ENCODE measurements around the gene DCAF4L1.

The DCAF4L1 gene, protein sequence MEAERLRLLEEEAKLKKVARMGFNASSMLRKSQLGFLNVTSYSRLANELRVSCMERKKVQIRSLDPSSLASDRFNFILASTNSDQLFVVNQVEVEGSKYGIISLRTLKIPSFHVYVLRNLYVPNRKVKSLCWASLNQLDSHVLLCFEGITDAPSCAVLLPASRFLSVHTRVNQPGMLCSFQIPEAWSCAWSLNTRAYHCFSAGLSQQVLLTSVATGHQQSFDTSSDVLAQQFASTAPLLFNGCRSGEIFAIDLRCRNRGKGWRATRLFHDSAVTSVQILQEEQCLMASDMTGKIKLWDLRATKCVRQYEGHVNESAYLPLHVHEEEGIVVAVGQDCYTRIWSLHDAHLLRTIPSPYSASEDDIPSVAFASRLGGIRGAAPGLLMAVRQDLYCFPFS

GRCh38 chr4:41981456-41981855 lies at the start of gene DCAF4L1:
TSS of gene DCAF4L1 (plus strand) at chr4:41981756. CDS start at chr4:41981793, 37 bp downstream.
- DNase-seq, result no peak

DNA sequence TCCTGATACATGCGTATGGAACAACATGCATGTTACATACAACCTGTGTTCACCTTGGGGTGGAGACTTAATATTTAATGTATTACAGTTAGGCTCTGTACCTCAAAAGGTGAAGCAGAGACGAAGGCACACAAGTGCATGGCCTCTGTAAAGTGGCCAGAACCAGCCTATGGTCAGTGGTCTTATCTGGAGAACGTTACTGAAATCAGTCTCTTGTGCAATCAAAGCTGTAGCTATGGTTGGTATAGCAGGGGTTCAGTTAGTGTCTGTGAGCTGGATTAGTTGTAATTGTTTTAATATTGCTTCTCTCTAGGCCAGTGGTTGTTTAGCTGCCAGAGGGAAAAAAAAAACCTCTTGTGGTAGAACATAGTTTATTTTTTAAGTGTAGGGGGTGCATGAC lies 48.6 kb upstream of the DCAF4L1 start:
- DNase-seq, result no peak

DNA sequence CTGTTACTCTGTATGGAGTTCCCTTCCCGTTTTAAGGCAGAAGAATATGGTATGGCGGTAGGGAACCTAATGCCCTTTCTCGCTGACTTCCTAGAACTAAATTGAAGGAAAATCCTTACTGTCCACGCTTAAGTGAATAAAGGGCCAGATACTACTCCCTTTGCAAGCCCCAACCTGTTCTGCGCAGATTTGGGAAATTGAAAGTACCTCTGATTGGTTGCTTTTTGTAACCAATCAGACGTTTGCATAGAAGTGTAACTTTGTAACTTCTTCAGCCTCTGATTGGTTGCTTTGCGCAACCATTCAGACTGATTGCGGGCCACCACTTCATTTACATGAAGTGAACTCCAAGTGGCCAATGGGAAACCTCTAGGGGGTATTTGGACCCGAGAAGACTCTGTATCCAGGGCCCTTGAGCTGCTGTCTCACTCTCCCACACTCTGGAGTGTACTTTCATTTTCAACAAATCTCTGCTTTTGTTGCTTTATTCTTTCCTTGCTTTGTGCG lies 47.5 kb upstream of the DCAF4L1 start:
- no peak for DNase-seq

- no peak for DNase-seq
Observed at GRCh38 chr4:41934514-41934900, 47.0 kb upstream of the DCAF4L1 start.

DNA sequence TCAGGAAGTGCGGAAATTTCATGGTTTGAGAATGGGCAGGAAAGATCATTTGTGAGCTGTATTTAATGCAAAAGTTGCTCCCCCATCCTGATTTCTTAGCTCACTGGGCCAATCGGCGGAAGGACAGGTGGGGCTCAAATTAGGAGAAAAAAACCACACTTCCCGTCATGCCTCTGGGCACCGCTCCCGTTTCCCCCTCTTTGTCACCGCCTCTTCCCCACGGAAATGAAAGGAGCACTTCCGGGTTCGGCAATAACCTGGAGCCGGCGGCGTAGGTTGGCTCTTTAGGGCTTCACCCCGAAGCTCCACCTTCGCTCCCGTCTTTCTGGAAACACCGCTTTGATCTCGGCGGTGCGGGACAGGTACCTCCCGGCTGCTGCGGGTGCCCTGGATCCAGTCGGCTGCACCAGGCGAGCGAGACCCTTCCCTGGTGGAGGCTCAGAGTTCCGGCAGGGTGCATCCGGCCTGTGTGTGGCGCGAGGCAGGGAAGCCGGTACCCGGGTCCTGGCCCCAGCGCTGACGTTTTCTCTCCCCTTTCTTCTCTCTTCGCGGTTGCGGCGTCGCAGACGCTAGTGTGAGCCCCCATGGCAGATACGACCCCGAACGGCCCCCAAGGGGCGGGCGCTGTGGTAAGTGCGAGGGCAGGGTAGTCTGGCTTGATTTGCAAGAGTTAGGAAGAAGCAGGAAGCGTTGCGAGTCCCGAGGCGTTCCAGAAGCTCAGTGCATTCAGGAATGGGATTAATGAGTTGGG lies 46.5 kb upstream of the DCAF4L1 start, which contains the start of gene TMEM33:
TSS of gene TMEM33 (plus strand) at position 529 of the 751 bp plus-strand sequence. CDS start at position 585, 56 bp downstream.
- DNase-seq, result peak in 13 of 14 donors; percentile 43 to 88 (median 80)

DNA sequence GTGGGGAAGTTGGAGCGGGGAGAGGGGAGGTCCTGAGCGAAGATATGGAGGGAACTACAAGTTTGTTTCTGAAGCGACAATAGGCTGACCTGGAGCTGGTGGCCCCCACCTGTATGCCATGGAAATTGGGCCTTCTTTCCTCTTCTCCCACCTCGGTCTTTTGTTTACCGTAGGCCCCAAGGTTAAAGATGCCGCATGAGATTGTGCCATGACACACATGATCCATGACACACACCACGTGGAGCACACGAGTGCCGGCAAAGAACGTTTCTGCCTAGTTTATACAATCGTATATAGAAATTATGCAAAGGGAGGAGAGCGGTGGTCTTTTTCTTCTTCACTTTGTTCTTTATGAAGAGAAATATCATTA lies 45.9 kb upstream of the DCAF4L1 start:
- DNase-seq, result no peak

- DNase-seq, result no peak
Observed at GRCh38 chr4:41939016-41939626, 42.4 kb upstream of the DCAF4L1 start.

DNA sequence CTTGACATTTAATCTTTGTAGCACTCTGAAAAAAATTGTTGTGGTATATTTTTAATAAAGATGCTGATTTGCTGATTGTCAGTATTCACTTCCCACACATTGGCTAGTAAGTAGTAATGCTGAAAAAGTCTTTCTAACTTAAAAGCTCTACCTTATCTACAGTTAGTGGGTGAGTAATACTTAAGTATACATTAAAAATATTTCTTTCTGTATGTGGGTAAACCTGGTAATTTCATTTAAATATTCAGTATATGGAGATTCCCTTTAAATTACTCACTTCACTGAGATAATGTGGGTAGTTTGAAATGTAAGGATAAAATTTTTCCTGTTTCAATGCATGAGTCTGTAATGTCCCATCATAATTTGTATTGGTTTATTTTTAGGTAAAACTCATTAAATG lies 40.7 kb upstream of the DCAF4L1 start:
- no peak for DNase-seq

- DNase-seq, result no peak
Observed at GRCh38 chr4:41943506-41943905, 38.0 kb upstream of the DCAF4L1 start.

- no peak for DNase-seq
Observed at GRCh38 chr4:41944089-41944488, 37.5 kb upstream of the DCAF4L1 start.

DNA sequence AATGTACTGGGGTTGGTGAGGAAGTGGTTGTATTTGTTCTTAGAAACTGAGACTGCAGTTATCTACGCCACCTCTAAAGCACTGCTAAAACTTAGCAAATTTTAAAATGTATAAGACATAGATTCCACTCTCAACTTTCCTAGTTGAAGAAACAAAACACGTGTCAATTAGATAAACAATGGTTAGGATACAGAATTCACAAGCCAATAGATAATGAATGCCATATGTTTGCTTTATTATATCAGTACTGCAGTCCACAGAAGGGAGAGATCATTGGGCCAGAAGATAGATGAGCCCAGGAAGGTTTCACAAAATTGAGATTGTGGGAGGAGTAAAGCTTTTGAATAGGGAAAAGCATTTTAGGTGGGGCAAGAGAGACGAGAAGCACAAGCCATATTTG lies 32.0 kb upstream of the DCAF4L1 start:
- no peak for DNase-seq

DNA sequence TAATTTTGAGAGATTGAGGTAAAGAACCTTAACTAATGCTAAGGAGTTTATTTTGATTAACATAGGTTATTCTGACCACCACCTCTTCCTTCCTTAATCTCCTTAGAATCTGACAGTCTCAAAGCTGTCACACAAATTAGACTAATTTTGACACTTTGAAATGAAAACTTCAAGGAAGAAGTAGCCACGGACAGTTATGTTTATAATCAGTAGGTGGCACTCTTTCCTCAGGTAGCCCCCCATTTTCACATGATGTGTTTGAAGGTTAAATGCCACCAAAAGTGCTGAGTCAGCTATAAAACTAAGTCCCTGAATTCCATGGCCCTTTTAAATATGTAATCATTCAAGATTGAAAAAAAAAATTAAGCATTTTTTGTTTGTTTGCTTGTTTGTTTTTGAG lies 23.9 kb upstream of the DCAF4L1 start:
- DNase-seq, result no peak

DNA sequence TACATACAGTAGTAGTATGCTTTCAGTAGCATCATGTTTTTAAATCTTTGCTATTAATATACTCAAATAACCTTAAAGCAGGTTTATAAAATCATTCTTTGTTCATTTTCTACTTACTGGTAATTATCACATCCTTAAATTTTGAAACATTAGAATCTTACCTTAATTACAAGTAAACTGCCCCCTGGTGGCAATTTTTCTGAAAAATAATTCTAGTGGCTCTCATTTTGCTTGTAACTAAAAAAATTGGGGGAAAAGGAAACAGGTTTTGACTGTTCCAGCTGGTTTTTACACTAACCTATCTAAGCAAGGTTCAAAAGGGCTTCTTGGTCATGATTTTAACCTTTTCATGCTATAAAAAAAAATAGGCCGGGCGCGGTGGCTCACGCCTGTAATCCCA lies 18.5 kb upstream of the DCAF4L1 start:
- no peak for DNase-seq

DNA sequence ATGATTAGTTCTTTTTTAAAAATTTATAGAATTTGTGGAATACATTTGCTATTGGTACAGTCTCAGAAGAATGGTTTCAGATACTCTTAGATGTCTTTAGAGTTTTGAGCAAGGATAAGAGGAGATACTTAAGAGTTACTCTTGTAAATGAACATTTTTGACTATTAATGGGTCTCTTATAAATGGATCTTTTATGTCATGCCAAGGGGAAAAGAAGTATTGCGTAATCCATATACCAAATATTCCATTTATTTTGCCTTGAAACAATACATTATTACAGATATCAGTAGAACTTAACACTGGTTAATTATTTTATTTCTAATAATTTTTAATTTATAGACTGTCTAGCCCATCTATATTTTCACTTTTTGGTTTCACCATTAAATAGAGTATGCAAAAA lies 17.2 kb upstream of the DCAF4L1 start:
- no peak for DNase-seq

- no peak for DNase-seq
Observed at GRCh38 chr4:41967392-41967791, 14.2 kb upstream of the DCAF4L1 start.

DNA sequence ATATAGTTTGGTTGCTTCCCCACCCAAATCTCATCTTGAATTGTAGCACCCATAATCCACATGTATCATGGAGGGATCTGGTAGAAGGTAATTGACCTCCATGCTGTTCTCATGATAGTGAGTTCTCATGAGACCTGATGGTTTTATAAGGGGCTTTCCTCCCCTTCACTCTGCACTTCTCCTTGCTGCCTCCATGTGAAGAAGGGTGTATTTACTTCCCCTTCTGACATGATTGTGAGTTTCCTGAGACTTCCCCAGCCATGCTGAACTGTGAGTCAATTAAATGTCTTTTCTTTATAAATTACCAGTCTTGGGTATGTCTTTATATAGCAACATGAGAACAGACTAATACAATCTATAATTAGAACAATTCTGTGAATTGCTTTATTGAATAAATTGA lies 11.9 kb upstream of the DCAF4L1 start:
- no peak for DNase-seq

GRCh38 chr4:41975341-41975740 lies 6.2 kb upstream of the DCAF4L1 start:
- no peak for DNase-seq

DNA sequence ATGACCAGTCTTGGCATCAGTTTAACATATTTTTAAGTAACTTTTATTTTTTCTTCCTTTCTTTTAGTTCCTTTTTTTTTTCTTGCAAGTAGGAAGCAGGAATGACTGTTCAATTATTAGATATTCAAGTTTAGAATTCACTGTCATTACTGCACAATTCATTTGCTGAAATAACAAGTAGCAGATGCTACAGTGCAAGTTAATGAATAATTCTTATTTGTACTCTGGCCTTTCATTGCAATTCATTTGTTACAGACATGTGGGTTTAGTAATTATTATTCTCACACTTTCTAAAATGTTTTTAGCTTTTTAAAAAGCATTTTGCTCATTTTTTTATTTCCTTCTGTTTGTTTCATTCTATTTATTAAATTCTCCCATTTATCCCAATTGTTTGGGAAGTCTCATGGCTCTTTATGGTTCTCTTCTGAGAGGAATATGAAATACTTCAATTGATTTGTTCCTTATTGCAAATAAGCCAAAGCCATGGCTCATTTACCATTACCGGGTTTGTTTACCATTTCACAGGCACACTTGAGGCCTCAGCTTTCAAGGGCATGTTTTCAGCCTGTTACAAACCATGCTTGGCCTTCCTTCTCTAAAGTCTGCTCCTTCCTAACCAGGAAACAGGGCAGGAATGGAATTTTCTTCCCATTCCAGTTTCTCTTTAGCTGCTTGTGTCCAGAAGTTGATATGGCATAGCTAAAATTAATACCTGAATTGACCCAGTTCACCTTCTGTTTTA lies 4.6 kb upstream of the DCAF4L1 start:
- DNase-seq, result no peak

- no peak for DNase-seq
Observed at GRCh38 chr4:41977709-41978108, 3.8 kb upstream of the DCAF4L1 start.

DNA sequence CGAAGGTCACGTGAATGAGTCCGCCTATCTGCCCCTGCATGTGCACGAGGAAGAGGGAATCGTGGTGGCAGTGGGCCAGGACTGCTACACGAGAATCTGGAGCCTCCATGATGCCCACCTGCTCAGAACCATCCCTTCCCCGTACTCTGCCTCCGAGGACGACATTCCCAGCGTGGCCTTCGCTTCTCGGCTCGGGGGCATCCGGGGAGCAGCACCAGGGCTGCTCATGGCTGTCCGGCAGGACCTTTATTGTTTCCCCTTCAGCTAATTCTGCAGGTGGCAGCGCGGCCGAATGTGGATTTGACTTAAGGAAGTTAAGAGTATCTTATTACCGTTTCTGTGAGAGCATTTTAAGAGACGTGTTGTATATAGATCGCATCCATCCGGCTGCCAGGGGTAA lies 1.2 kb downstream of the DCAF4L1 start:
- DNase-seq, result no peak

DNA sequence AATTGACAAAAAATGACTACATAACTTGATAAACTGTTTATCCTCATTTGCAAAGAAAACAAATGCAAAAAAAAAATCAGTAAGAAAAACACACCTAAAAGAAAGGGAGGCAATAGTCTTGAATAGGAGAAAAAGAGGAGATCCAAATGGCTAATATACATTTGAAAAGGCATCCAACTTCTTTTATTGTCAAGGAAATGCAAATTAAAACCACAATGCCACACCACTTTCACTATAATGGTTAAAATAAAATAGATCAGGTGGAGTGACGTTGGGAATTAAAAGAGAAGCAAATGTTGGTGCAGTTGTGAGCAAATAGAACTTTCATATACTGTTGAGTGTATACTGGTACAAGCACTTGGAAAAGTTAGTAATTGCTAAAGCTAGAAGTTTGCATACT lies 3.6 kb downstream of the DCAF4L1 start:
- DNase-seq, result no peak

GRCh38 chr4:41989994-41990364 lies 8.4 kb downstream of the DCAF4L1 start:
- no peak for DNase-seq
